Brain microvascular endothelial cell (primary cell): ENCODE data around the gene ITGB3BP.
"Not testable (repeated sequence)": the region's sequence is repeated elsewhere in the genome, so short reads cannot be mapped to it uniquely, and the experiment has no call there.

Experiments used
- DNase-seq: peaks from one replicate; pipeline ENCODE4 v3.0.0-alpha.2; 2020
- H3K27ac ChIP-seq: fragments of 250-450 bp; sonication (Bioruptor Pico); 2 replicates; pipeline ENCODE4 v1.5.1; 2020; ENCODE audit warnings: mild to moderate bottlenecking, moderate library complexity
- H3K27me3 ChIP-seq: fragments of 250-450 bp; sonication (Bioruptor Pico); replicated peaks from 2 replicates; pipeline ENCODE4 v1.5.1; 2020; ENCODE audit warnings: mild to moderate bottlenecking
- H3K36me3 ChIP-seq: fragments of 250-450 bp; sonication (Bioruptor Pico); replicated peaks from 2 replicates; pipeline ENCODE4 v1.5.1; 2020; ENCODE audit warnings: mild to moderate bottlenecking
- H3K4me3 ChIP-seq: 2 replicates; pipeline ENCODE4 v1.5.1; 2011; ENCODE audit warnings: low read depth, mild to moderate bottlenecking, control low read depth, low read length, moderate library complexity
- in situ Hi-C: cut with HindIII; loops from 2 replicates; pipeline ENCODE4 v1.10.0; 2017; ENCODE audit warnings: low sequenced_read_pairs, low pct_ligation_motif_present
- TF ChIP-seq, protein P1 (sequence below): IDR thresholded peaks from 2 replicates; pipeline ENCODE4 v1.5.1; 2011; ENCODE audit warnings: low read depth, mild to moderate bottlenecking, moderate library complexity, low read length, control low read depth, inconsistent platforms; ENCODE audit errors: missing control alignments

Gene ITGB3BP

DNA sequence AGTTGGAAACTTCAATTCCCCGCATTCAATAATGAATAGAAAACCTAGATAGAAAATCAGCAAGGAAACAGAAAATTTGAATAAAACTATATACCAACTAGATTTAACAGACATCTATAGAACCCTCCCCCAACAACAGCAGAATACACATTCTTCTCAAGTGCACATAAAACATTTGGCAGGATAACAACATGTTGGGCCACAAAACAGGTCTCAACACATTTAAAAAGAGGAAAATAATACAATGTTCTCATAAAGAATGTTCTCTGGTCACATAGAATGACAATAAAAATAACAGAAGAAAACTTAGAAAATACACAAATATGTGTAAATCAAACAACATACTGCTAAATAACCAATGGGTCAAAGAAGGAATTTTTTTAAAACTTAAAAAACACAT is 24.9 kb downstream of the ITGB3BP start:
- no peaks in the 10 kb centered on the region for H3K36me3 ChIP-seq
- H3K27me3 ChIP-seq: no peaks in the 10 kb centered on the region
- no peak overlapping the region for H3K4me3 ChIP-seq
- TF ChIP-seq, protein P1, sequence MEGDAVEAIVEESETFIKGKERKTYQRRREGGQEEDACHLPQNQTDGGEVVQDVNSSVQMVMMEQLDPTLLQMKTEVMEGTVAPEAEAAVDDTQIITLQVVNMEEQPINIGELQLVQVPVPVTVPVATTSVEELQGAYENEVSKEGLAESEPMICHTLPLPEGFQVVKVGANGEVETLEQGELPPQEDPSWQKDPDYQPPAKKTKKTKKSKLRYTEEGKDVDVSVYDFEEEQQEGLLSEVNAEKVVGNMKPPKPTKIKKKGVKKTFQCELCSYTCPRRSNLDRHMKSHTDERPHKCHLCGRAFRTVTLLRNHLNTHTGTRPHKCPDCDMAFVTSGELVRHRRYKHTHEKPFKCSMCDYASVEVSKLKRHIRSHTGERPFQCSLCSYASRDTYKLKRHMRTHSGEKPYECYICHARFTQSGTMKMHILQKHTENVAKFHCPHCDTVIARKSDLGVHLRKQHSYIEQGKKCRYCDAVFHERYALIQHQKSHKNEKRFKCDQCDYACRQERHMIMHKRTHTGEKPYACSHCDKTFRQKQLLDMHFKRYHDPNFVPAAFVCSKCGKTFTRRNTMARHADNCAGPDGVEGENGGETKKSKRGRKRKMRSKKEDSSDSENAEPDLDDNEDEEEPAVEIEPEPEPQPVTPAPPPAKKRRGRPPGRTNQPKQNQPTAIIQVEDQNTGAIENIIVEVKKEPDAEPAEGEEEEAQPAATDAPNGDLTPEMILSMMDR: no peak
- no peak overlapping the region for H3K27ac ChIP-seq
- no peak for DNase-seq
- in situ Hi-C loops: no loop called here

DNA sequence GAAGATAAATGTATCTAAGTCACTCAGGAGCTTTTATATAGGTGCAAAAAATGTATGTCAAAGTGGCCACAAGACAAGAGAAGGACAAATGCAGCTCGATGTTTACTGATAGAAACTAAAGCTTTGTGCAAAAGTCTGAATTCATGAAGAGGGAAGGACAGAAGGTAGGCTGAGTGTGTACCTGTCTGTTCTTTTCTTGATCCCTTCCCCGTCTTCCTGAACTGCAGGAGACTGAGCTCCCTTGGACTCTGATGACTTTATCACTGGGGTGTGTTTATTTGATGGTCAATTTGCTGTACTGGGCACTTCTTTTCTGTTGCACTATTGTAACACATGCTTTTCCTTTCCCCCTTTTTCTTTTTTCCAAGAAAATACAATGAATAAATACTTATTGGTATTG is 25.4 kb downstream of the ITGB3BP start:
- Histone ChIP-seq H3K27ac (no peak overlapping the region), H3K36me3 (no peaks in the 10 kb centered on the region), H3K27me3 (no peaks in the 10 kb centered on the region), H3K4me3 (no peak overlapping the region)
- no peak for DNase-seq
- TF ChIP-seq, protein P1: no peak
- in situ Hi-C loops: no loop called here

DNA sequence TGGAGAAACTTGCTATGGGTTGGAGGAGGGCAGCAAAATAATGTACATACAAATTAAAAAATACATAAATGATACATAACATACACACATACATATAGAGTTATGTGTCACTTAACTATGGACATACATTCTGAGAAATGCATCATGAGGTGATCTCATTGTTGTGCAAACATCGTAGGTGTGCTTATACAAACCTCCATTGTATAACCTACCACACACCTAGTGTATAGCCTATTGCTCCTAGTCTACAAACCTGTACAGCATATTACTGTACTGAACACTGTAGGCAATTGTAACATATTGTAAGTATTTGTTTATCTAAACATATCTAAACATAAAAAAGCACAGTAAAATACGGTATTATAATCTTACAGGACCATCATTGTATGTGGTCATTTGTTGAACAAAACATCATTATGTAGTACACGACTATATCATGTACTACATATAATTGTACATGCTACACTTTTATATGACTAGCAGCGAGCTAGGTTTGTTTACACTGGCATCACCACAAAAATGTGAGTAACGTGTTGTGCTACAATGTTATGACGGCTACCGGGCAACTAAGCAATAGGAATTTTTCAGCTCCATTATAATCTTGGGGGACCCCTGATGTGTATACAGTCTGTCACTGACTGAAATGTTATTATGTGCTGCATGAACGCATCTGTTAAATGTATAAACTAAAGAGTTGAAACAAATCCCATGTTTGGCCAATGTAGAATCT is 35.5 kb downstream of the ITGB3BP start:
- Histone ChIP-seq H3K27ac (no peak overlapping the region), H3K27me3 (no peaks in the 10 kb centered on the region), H3K4me3 (no peak overlapping the region), H3K36me3 (no peaks in the 10 kb centered on the region)
- in situ Hi-C loops: no loop called here
- TF ChIP-seq, protein P1: no peak
- peak; percentile 85 for DNase-seq

DNA sequence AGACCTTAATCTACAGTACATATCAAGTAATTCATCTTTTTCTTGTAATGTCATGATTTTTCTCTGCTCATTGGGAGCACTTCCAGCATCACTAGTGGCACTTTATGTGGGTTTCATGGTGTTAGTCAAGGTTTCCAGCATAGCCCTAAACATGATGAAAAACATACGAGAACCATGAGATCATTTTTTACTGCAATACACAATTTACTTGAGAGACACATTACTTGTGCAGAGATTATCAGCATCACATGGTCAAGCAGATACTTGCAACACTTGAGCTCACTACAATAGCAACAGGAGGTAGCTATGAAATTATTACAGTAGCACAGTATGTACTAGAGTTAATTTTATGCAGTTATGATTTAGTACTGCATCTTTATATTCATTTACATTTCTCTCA is 36.4 kb downstream of the ITGB3BP start:
- Histone ChIP-seq H3K27me3 (no peaks in the 10 kb centered on the region), H3K36me3 (no peaks in the 10 kb centered on the region), H3K27ac (no peak overlapping the region), H3K4me3 (no peak overlapping the region)
- no peak for DNase-seq
- in situ Hi-C loops: no loop called here
- TF ChIP-seq, protein P1: no peak

DNA sequence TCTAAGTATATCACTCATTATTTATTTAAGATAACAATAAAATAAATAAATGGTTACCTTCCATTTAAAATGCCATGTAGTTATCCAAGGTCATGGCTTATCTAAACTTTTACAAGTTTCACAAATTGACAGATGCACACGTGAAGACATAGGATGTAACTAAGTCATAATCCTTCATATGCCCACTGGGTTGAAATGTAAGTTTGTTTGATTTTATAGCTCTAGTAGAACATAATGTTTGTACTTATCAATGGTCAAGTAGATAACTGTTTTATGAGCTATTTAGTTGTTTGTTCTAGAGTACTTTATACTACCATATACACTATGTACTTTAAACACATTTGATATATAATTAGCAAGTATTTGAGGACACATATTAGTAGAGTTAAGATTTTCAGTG is 43.0 kb downstream of the ITGB3BP start:
- H3K27me3 ChIP-seq: no peaks in the 10 kb centered on the region
- H3K36me3 ChIP-seq: no peaks in the 10 kb centered on the region
- DNase-seq: no peak
- H3K4me3 ChIP-seq: no peak overlapping the region
- in situ Hi-C loops: no loop called here
- TF ChIP-seq, protein P1: no peak
- H3K27ac ChIP-seq: no peak overlapping the region

DNA sequence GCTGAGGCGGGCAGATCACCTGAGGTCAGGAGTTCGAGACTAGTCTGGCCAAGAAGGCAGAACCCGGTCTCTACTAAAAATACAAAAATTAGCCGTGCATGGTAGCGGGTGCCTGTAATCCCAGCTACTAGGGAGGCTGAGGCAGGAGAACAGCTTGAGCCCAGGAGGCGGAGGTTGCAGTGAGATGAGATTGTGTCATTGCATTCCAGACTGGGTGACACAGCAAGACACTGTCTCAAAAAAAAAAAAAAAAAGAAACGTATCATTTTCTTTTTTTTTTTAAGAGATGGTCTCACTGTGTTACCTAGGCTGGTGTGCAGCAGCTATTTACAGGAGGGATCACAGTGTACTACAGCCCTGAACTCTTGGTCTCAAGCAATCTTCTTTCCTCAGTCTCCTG is 47.3 kb downstream of the ITGB3BP start:
- Histone ChIP-seq H3K27me3 (no peaks in the 10 kb centered on the region), H3K36me3 (no peaks in the 10 kb centered on the region), H3K4me3 (no peak overlapping the region), H3K27ac (no peak overlapping the region)
- peak; percentile 28 for DNase-seq
- TF ChIP-seq, protein P1: no peak
- in situ Hi-C loops: no loop called here

DNA sequence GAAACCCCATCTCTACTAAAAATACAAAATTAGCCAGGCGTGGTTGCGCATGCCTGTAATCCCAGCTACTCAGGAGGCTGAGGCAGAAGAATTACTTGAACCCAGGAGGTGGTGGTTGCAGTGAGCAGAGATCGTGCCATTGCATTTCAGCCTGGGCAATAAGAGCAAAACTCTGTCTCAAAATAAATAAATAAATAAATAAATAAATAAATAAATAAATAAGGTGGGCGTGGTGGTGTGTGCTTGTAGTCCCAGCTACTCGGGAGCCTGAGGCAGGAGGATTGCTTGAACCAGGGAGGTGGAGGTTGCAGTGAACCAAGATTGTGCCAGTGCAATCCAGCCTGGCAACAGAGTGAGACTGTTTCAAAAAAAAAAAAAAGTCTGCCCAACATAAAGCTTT is 54.3 kb downstream of the ITGB3BP start:
- in situ Hi-C loops, H3K27ac ChIP-seq, H3K27me3 ChIP-seq, DNase-seq, H3K36me3 ChIP-seq, H3K4me3 ChIP-seq: not testable (repeated sequence)
